Stimulated activated CD8-positive, alpha-beta memory T cell treated with anti-CD3 and anti-CD28 coated beads, Interleukin-15, amount 100 ng/mL, for 4 hours (primary cell): ENCODE measurements around the gene MCUB.

Experiments
- DNase-seq, 2 donors: peaks; one replicate each; pipeline ENCODE4 v3.0.0-alpha.2; 2020; ENCODE audit warnings: low read depth in 2 of 2

The MCUB gene

GRCh38 chr4:109729117-109729717 lies 169.2 kb downstream of the MCUB start:
- peak; percentile 21 to 23 for DNase-seq

- peak; percentile 48 to 63 for DNase-seq
Measured at GRCh38 chr4:109729718-109730618, 169.9 kb downstream of the MCUB start, which contains the start of gene PLA2G12A. Gene PLA2G12A (minus strand): TSS chr4:109730070. CDS start chr4:109729809, 261 bp downstream.

DNA sequence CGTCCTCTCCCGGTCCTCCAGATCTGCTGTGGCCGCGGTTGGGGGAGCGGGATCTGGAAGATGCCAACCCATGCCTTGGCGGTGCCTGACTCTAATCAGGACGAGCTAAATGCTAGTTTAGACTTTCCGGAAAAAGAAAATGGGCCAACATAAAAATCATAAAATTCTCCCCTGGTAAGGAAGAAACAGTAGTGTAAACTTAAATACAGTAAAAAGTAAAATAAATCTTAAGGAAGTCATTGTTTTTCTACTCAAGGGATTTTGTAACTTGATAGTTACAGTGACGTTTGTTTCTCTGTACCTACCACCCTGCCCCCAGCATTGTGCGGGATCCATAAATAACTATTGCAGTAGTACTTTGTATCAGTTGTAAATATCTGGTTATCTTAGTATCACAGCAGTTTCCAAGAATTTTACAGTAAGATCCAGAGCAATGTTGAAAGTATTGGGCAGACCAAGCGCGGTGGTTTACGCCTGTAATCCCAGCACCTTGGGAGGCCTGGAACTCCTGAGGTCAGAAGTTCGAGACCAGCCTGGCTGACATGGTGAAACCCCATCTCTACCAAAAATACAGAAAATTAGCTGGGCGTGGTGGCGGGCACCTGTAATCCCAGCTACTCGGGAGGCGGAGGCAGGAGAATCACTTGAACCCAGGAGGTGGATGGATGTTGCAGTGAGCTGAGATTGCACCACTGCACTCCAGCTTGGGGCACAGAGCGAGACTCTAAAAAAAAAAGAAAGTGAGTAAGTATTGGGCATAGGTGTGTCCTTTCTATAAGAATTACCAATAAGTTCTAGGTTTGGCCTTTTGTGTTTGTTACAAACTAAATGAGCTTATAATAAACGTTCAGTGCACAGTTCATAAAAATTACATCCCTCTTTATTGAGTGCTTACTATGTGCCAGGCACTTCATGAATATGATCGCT lies 170.8 kb downstream of the MCUB start:
- no peak for DNase-seq

- no peak for DNase-seq
Measured at GRCh38 chr4:109733728-109734127, 173.7 kb downstream of the MCUB start.

- DNase-seq, result no peak
Measured at GRCh38 chr4:109735566-109736365, 175.7 kb downstream of the MCUB start.
